HEK293 (cell line): ENCODE results near the gene GLIS1.

Source experiments
- CTCF ChIA-PET: fragments of 350-600 bp; formaldehyde crosslinking; extraction: SDS; loops from one replicate; lab custom pipeline; 2021; ENCODE audit warnings: antibody characterized with exemption; lab: Yijun Ruan, JAX
- POLR2A ChIA-PET: fragments of 300-600 bp; formaldehyde crosslinking; extraction: SDS; loops from one replicate; lab custom pipeline; 2020; ENCODE audit warnings: antibody characterized with exemption, inconsistent platforms; lab: Yijun Ruan, JAX
- H3K27ac ChIP-seq: fragments of 200-500 bp; sonication (Bioruptor generic); 2 replicates; pipeline ENCODE4 v1.5.1; 2014; ENCODE audit warnings: low read depth, low read length, control low read depth, inconsistent platforms; ENCODE audit errors: extremely low read depth
- H3K36me3 ChIP-seq, 2 experiments: fragments of 200-500 bp in 1 of 2; sonication (Bioruptor generic) in 1 of 2; 1 replicate in 1 of 2; 2 replicates in 1 of 2; pipeline ENCODE4 v1.5.1; 2014 to 2017; ENCODE audit warnings: inconsistent platforms in 2 of 2, low read length in 2 of 2; ENCODE audit not compliant: control insufficient read depth in 2 of 2, insufficient read depth in 1 of 2
- H3K4me1 ChIP-seq: fragments of 200-500 bp; sonication (Bioruptor generic); 2 replicates; pipeline ENCODE4 v1.5.1; 2014; ENCODE audit warnings: mild to moderate bottlenecking, low read length, inconsistent platforms; ENCODE audit not compliant: control insufficient read depth, insufficient read depth
- H3K4me3 ChIP-seq: 2 replicates; pipeline ENCODE4 v1.5.1; 2011; ENCODE audit warnings: low read depth, mild to moderate bottlenecking, control low read depth, low read length, moderate library complexity
- H3K9me3 ChIP-seq: fragments of 200-500 bp; sonication (Bioruptor generic); 2 replicates; pipeline ENCODE4 v1.5.1; 2014; ENCODE audit warnings: low read depth, low read length, inconsistent platforms; ENCODE audit not compliant: control insufficient read depth, insufficient read depth
- AEBP2 ChIP-seq: fragments of 450-650 bp; formaldehyde crosslinking; IDR thresholded peaks from 2 replicates; pipeline ENCODE4 v1.5.1; 2016; ENCODE audit warnings: missing biosample characterization, missing genetic modification characterization, borderline replicate concordance
- GFI1B ChIP-seq: fragments of 450-650 bp; formaldehyde crosslinking; IDR thresholded peaks from 2 replicates; pipeline ENCODE4 v1.5.1; 2016; ENCODE audit warnings: missing biosample characterization, missing genetic modification characterization
- IKZF3 ChIP-seq: fragments of 450-650 bp; IDR thresholded peaks from 2 replicates; pipeline ENCODE4 v1.5.0; 2018; ENCODE audit warnings: missing biosample characterization, mild to moderate bottlenecking, missing genetic modification characterization, moderate library complexity
- ZNF214 ChIP-seq: fragments of 450-650 bp; formaldehyde crosslinking; IDR thresholded peaks from 2 replicates; pipeline ENCODE4 v1.5.1; 2017; ENCODE audit warnings: missing biosample characterization, mild to moderate bottlenecking, missing genetic modification characterization, borderline replicate concordance
- ZNF423 ChIP-seq: fragments of 450-650 bp; formaldehyde crosslinking; IDR thresholded peaks from 2 replicates; pipeline ENCODE4 v1.5.1; 2016; ENCODE audit warnings: missing biosample characterization, missing genetic modification characterization
- ZNF518A ChIP-seq: fragments of 450-650 bp; formaldehyde crosslinking; conservative IDR thresholded peaks from 2 replicates; pipeline ENCODE4 v1.5.1; 2016; ENCODE audit warnings: low read depth, missing biosample characterization, missing genetic modification characterization
- ZNF555 ChIP-seq: fragments of 450-650 bp; formaldehyde crosslinking; conservative IDR thresholded peaks from 2 replicates; pipeline ENCODE4 v1.5.1; 2017; ENCODE audit warnings: missing biosample characterization, mild to moderate bottlenecking, missing genetic modification characterization, inconsistent platforms
- ZNF596 ChIP-seq: fragments of 450-650 bp; IDR thresholded peaks from 2 replicates; pipeline ENCODE4 v1.5.0; 2018; ENCODE audit warnings: missing biosample characterization, mild to moderate bottlenecking, missing genetic modification characterization, moderate library complexity
- ZNF664 ChIP-seq: fragments of 450-650 bp; formaldehyde crosslinking; IDR thresholded peaks from 2 replicates; pipeline ENCODE4 v1.5.1; 2016; ENCODE audit warnings: missing biosample characterization, missing genetic modification characterization
- ZNF776 ChIP-seq: fragments of 450-650 bp; formaldehyde crosslinking; IDR thresholded peaks from 2 replicates; pipeline ENCODE4 v1.5.0; 2017; ENCODE audit warnings: missing biosample characterization, missing genetic modification characterization, borderline replicate concordance

GLIS1 gene

DNA sequence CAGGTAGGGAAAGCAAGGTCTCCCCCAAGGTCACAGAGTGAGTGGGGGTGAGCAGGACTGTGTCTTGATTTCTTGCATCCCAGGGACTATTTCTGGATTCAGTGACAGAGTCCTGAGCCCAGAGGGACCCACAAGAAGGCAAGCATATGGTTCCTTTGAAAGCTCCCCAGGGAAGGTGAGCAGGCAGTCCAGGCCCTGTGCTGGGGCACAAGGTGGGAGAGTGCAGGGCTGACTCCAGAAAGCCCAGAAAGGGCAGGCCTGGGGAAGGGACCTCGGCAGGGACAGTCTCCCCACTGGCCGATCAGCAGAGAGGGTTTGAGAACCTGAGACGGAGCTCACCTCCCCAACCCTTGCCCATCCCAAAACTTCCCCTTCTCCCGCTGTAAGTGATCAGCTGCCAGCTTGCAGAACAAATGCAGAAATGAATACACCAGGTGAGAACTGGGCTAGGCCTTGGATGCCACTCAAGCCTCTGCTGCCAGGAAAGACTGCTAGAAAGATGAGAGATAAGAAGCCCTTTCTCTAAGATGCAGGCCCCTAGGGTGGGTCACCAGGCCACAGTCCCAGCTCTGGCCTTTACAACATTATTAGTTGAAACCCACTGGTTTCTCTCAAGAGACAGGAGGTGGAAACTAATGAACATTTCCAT is 121.0 kb downstream of the GLIS1 start:
- Histone ChIP-seq H3K36me3 (no peaks in the 10 kb centered on the region), H3K27ac (no peak overlapping the region), H3K9me3 (no peaks in the 10 kb centered on the region), H3K4me1 (no peaks in the 10 kb centered on the region), H3K4me3 (no peak overlapping the region)
- ChIA-PET CTCF (interaction anchor here (0.5 to 1.6 kb wide), 4 partner anchors 9 to 153 kb away, joined by 3 to 4 read pairs (median 3); no protein-coding TSS in a partner anchor), POLR2A (interaction anchor here (0.6 kb wide), 1 partner anchor 68 kb away, joined by 3 read pairs; no protein-coding TSS in a partner anchor)
- no peak for TF ChIP-seq ZNF214 (tag by site-specific recombination)
- TF ChIP-seq ZNF555, result no peak

GRCh38 chr1:53617382-53617781 is 121.6 kb downstream of the GLIS1 start:
- H3K4me1 ChIP-seq, result no peaks in the 10 kb centered on the region
- no peaks in the 10 kb centered on the region for H3K9me3 ChIP-seq
- no peak overlapping the region for H3K4me3 ChIP-seq
- H3K27ac ChIP-seq, result no peak overlapping the region
- no peaks in the 10 kb centered on the region for H3K36me3 ChIP-seq
- POLR2A ChIA-PET, result interaction anchor here (0.6 kb wide), 1 partner anchor 69 kb away, joined by 3 read pairs; no protein-coding TSS in a partner anchor
- no peak for TF ChIP-seq IKZF3 (tag by site-specific recombination)
- CTCF ChIA-PET, result interaction anchor here (0.5 to 1.6 kb wide), 6 partner anchors 9 to 153 kb away, joined by 3 to 6 read pairs (median 3); no protein-coding TSS in a partner anchor

DNA sequence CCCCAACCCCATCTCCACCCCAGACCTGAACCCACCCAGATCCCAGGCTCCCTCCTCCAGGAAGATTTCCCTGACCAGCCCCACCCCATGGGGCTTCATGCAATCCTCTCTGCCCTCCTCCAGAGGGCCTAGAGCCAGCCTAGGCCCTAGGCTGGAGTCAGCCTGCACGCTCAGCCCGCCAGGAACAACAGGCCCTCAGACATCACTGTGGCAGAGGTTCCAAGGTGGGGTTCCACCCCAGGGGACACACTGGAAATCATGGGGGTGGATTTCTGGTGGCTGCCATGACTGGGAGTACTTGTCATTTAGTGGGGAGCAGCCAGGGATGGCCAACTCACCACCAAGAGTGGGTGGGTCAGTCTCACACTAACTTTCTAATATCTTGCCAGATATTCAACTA is 122.0 kb downstream of the GLIS1 start:
- CTCF ChIA-PET, result interaction anchor here (0.6 to 1.6 kb wide), 7 partner anchors 9 to 64 kb away, joined by 3 to 6 read pairs (median 3); no protein-coding TSS in a partner anchor
- Histone ChIP-seq H3K4me3 (no peak overlapping the region), H3K4me1 (no peaks in the 10 kb centered on the region), H3K9me3 (no peaks in the 10 kb centered on the region), H3K27ac (no peak overlapping the region), H3K36me3 (no peaks in the 10 kb centered on the region)
- TF ChIP-seq ZNF776 (no peak), AEBP2 (tag by site-specific recombination) (no peak), GFI1B (no peak), ZNF423 (tag by site-specific recombination) (no peak), ZNF664 (tag by site-specific recombination) (no peak), ZNF518A (tag by site-specific recombination) (no peak), ZNF596 (tag by site-specific recombination) (no peak)
- POLR2A ChIA-PET, result interaction anchor here (0.6 kb wide), 1 partner anchor 69 kb away, joined by 3 read pairs; no protein-coding TSS in a partner anchor
